Testis (tissue), 2 donors: ENCODE data around the gene KLHL21.

ENCODE experiments used
- CTCF ChIP-seq, 3 experiments: fragments of 450-650 bp in 2 of 3; fragments of 200-600 bp in 1 of 3; sonication (generic) in 1 of 3; IDR thresholded peaks; one replicate each; pipeline ENCODE4 v1.5.1; 2016 to 2019; ENCODE audit warnings: antibody characterized with exemption in 3 of 3, mild to moderate bottlenecking in 2 of 3, moderate library complexity in 1 of 3
- POLR2A ChIP-seq: fragments of 450-650 bp; IDR thresholded peaks from one replicate; pipeline ENCODE4 v1.6.1; 2017; ENCODE audit warnings: antibody characterized with exemption, mild to moderate bottlenecking, moderate library complexity

DNA sequence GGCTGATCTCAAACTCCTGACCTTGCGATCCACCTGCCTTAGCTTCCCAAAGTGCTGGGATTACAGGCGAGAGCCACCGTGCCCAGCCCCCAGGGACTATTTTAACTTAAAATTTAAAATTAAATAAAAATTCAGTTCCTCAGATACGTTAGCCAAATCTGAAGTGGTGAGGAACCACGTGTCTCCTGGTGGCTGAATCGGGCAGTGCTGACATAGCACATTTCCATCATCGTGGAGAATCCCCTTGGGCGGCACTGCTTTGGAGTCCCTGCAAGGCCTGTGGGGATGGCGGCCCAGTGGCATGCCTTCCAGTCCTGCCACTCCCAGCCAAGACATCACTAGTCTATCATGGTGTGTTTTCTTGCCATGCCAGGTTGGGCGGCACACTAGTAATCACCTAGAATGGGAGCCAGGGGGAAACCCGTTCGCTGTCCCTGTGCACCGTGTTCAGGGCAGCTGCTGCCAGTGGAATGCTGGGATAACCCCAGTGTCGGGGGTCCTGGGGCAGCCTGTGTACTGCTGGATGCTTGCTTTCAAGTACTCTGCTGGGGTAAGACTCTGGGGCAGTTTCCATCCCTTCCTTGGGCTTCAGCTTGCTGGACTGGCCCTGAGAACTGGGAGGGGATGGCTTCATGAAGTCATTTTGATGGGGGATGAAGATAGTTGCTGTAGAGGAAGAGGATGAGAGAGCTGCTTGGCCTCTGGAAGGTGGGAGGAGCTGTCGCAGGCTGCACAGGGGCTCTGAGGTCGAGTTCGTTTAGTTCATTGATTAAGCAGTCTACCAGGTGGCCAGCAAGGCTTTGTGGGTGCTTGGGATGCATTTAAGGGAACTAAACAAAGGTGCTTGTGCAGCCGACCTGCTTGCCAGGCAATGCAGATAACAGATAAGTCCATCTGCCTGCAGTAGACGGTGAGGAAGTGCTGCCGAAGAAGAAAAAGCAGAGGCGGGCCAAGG lies 18.3 kb downstream of the KLHL21 start:
- TF ChIP-seq CTCF (IDR thresholded peaks at IDR 0.05) (peak; percentile 12 to 28 (median 23)), POLR2A (no peak)
